Tibial nerve (tissue), 3 donors: ENCODE data around the gene KCNQ1.

Experiments used
- CTCF ChIP-seq, 5 experiments: fragments of 200-600 bp in 3 of 5; fragments of 450-650 bp in 2 of 5; sonication (generic) in 3 of 5; IDR thresholded peaks; one replicate each; pipeline ENCODE4 v1.5.1; 2016 to 2019; ENCODE audit warnings: antibody characterized with exemption in 5 of 5, mild to moderate bottlenecking in 3 of 5, moderate library complexity in 2 of 5
- POLR2A ChIP-seq, 2 donors: fragments of 450-650 bp; IDR thresholded peaks; one replicate each; pipeline ENCODE4 v1.6.1; 2017; ENCODE audit warnings: antibody characterized with exemption in 2 of 2, mild to moderate bottlenecking in 2 of 2, moderate library complexity in 2 of 2

- TF ChIP-seq POLR2A (IDR thresholded peaks at IDR 0.05) (no peak), CTCF (IDR thresholded peaks at IDR 0.05) (no peak)
These were observed 414.3 kb downstream of the KCNQ1 start for GRCh38 chr11:2858995-2859698.
